ENCODE results near the gene SHROOM4. TPM values are rescaled to one million over a fixed set of nuclear protein-coding genes. Genes with fewer than 3 reads are reported as not detected.
A peak's percentile ranks its signal among the peaks of the same experiment; 100 is the strongest.

Gene SHROOM4, protein sequence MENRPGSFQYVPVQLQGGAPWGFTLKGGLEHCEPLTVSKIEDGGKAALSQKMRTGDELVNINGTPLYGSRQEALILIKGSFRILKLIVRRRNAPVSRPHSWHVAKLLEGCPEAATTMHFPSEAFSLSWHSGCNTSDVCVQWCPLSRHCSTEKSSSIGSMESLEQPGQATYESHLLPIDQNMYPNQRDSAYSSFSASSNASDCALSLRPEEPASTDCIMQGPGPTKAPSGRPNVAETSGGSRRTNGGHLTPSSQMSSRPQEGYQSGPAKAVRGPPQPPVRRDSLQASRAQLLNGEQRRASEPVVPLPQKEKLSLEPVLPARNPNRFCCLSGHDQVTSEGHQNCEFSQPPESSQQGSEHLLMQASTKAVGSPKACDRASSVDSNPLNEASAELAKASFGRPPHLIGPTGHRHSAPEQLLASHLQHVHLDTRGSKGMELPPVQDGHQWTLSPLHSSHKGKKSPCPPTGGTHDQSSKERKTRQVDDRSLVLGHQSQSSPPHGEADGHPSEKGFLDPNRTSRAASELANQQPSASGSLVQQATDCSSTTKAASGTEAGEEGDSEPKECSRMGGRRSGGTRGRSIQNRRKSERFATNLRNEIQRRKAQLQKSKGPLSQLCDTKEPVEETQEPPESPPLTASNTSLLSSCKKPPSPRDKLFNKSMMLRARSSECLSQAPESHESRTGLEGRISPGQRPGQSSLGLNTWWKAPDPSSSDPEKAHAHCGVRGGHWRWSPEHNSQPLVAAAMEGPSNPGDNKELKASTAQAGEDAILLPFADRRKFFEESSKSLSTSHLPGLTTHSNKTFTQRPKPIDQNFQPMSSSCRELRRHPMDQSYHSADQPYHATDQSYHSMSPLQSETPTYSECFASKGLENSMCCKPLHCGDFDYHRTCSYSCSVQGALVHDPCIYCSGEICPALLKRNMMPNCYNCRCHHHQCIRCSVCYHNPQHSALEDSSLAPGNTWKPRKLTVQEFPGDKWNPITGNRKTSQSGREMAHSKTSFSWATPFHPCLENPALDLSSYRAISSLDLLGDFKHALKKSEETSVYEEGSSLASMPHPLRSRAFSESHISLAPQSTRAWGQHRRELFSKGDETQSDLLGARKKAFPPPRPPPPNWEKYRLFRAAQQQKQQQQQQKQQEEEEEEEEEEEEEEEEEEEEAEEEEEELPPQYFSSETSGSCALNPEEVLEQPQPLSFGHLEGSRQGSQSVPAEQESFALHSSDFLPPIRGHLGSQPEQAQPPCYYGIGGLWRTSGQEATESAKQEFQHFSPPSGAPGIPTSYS (N-terminal part only)
- total RNA-seq (2021; ENCODE audit: unreplicated experiment) (0.05 TPM), Bru-seq, nascent RNA (percentile 1 among the genes with signal in this experiment), BruChase-seq, experiment 1, labeled RNA remaining after a 6-hour chase (not detected), BruChase-seq, experiment 2, labeled RNA remaining after a 2-hour chase (percentile 0 among the genes with signal in this experiment)
- polyA plus RNA-seq (2012), result not detected in 2 replicates
- long read RNA-seq, result 0 reads

DNA sequence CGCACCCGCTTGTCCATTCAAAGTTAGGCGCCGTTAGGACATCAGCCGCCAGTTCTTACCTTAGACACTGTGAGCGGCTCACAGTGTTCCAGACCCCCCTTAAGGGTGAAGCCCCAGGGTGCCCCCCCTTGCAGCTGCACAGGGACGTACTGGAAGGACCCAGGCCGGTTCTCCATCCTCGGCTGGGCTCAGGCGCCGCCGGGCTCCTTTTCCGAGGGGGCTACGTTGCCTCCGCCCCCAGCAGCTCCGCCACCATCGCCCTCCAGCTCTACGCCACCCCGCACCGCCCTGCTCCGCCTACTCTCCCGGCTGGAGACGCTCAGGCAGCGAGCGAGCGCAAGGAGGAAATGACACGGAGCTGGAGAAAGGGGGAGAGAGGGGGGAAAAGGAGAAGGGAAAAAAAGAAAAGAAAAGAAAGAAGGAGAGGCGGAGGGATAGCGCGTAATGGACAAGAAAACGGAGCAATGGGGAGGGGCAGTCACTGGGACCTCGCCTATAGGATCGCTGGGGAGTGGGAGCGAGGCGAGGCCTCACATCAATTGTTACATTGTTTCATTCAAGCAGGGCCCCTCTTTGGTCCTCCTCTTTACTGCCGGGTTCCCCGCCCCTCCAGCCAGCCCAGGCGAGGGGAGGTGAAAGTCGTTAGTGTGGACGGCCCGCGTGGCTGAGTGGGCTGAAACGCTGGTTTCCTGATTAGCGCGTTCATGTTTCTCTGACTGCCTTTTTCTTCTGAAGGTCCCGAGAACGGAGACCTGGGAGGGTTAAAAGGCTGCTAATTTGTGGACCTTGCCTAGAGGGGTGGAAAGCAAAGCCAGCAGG, at the start of gene SHROOM4:
Gene SHROOM4 (minus strand): TSS at position 352 of the 819 bp plus-strand sequence. CDS start 176 bp downstream, at position 176.
- RAD21 ChIA-PET (ENCODE audit: low non-redundant PET in 1 of 2, low total read pairs in 2 of 2, uncharacterized antibody in 2 of 2, unreplicated experiment in 2 of 2), result no interaction called here
- POLR2A ChIA-PET, result no interaction called here
- ATAC-seq (no peak), DNase-seq (ENCODE audit: low read depth, low spot score) (no peak)
- Histone ChIP-seq H3K9me3 (ENCODE audit: control insufficient read depth in 1 of 2, insufficient read depth in 1 of 2, low read depth in 1 of 2, low read length in 2 of 2) (no peaks in the 10 kb centered on the region), H3K4me3 (replicated peaks in 1 of 2; ENCODE audit: low read depth in 1 of 2, low read length in 2 of 2) (peak within 1 kb of the TSS; percentile 13 to 33; a peak in 3 of 4 replicates), H4K20me1 (ENCODE audit: insufficient read depth) (no peaks in the 10 kb centered on the region), H3K27ac (ENCODE audit: low read depth, low read length) (no peak within 1 kb of the TSS), H3K36me3 (ENCODE audit: control insufficient read depth in 1 of 2, insufficient read depth in 2 of 2, low read length in 2 of 2) (no peaks in the 10 kb centered on the region), H3K79me2 (ENCODE audit: insufficient read depth, low read length) (no peaks in the 10 kb centered on the region), H3K9me2 (ENCODE audit: insufficient read depth) (no peaks in the 10 kb centered on the region), H3K27me3 (ENCODE audit: insufficient read depth, low read length) (no peaks in the 10 kb centered on the region), H2AFZ (ENCODE audit: low read depth, low read length, poor library complexity, severe bottlenecking) (no peak within 1 kb of the TSS), H3K4me2 (ENCODE audit: low read length) (peak within 1 kb of the TSS; percentile 64), H3K9ac (ENCODE audit: low read length) (no peak within 1 kb of the TSS), H3K4me1 (ENCODE audit: control insufficient read depth in 1 of 2, insufficient read depth in 2 of 2, low read length in 2 of 2) (no peaks in the 10 kb centered on the region)
- CTCF ChIA-PET, result no interaction called here
- intact Hi-C loops (cut with micrococcal nuclease), result no loop called here
- no TSS peak for BruUV-seq (replicated peaks)
- TF ChIP-seq YY1 (IDR thresholded peaks at IDR 0.05; ENCODE audit: extremely low read depth, insufficient replicate concordance, low read depth, low read length) (no peak), ZNF274 (IDR thresholded peaks at IDR 0.05; ENCODE audit: low read depth, low read length) (no peak), EZH2 (IDR thresholded peaks at IDR 0.05) (no peak), ELF1 (IDR thresholded peaks at IDR 0.05; ENCODE audit: borderline replicate concordance, low read depth) (no peak), CBX3 (IDR thresholded peaks at IDR 0.05; ENCODE audit: low read depth) (no peak), POLR2AphosphoS5 (IDR thresholded peaks at IDR 0.05; ENCODE audit: low read depth, low read length) (no peak), SIN3A (IDR thresholded peaks at IDR 0.05; ENCODE audit: low read depth) (no peak), CEBPB (IDR thresholded peaks at IDR 0.05; ENCODE audit: low read depth) (no peak), ZFX (IDR thresholded peaks at IDR 0.05) (no peak), TCF7L2 (IDR thresholded peaks at IDR 0.05; ENCODE audit: borderline replicate concordance, extremely low read depth, insufficient read depth, insufficient read length) (no peak), SP1 (IDR thresholded peaks at IDR 0.05; ENCODE audit: low read depth) (no peak), POLR2A (IDR thresholded peaks at IDR 0.05; ENCODE audit: borderline replicate concordance, extremely low read depth, insufficient read depth, insufficient read length) (no peak), JUND (IDR thresholded peaks at IDR 0.05) (no peak), EGR1 (IDR thresholded peaks at IDR 0.05; ENCODE audit: low read depth) (no peak)
- TF ChIP-seq, protein P1, sequence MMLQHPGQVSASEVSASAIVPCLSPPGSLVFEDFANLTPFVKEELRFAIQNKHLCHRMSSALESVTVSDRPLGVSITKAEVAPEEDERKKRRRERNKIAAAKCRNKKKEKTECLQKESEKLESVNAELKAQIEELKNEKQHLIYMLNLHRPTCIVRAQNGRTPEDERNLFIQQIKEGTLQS (IDR thresholded peaks at IDR 0.05), result no peak
- TF ChIP-seq, protein P2, sequence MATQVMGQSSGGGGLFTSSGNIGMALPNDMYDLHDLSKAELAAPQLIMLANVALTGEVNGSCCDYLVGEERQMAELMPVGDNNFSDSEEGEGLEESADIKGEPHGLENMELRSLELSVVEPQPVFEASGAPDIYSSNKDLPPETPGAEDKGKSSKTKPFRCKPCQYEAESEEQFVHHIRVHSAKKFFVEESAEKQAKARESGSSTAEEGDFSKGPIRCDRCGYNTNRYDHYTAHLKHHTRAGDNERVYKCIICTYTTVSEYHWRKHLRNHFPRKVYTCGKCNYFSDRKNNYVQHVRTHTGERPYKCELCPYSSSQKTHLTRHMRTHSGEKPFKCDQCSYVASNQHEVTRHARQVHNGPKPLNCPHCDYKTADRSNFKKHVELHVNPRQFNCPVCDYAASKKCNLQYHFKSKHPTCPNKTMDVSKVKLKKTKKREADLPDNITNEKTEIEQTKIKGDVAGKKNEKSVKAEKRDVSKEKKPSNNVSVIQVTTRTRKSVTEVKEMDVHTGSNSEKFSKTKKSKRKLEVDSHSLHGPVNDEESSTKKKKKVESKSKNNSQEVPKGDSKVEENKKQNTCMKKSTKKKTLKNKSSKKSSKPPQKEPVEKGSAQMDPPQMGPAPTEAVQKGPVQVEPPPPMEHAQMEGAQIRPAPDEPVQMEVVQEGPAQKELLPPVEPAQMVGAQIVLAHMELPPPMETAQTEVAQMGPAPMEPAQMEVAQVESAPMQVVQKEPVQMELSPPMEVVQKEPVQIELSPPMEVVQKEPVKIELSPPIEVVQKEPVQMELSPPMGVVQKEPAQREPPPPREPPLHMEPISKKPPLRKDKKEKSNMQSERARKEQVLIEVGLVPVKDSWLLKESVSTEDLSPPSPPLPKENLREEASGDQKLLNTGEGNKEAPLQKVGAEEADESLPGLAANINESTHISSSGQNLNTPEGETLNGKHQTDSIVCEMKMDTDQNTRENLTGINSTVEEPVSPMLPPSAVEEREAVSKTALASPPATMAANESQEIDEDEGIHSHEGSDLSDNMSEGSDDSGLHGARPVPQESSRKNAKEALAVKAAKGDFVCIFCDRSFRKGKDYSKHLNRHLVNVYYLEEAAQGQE (IDR thresholded peaks at IDR 0.05; ENCODE audit: low read depth), result no peak
- TF ChIP-seq, protein P3, sequence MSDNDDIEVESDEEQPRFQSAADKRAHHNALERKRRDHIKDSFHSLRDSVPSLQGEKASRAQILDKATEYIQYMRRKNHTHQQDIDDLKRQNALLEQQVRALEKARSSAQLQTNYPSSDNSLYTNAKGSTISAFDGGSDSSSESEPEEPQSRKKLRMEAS (IDR thresholded peaks at IDR 0.05), result no peak
